Glomerular visceral epithelial cell (primary cell): ENCODE data around the gene RNPS1.
A peak's percentile ranks its signal among the peaks of the same experiment; 100 is the strongest.

Source experiments
- DNase-seq: peaks from one replicate; pipeline ENCODE4 v3.0.0-alpha.2; 2016; ENCODE audit errors: extremely low spot score

Gene RNPS1

DNA sequence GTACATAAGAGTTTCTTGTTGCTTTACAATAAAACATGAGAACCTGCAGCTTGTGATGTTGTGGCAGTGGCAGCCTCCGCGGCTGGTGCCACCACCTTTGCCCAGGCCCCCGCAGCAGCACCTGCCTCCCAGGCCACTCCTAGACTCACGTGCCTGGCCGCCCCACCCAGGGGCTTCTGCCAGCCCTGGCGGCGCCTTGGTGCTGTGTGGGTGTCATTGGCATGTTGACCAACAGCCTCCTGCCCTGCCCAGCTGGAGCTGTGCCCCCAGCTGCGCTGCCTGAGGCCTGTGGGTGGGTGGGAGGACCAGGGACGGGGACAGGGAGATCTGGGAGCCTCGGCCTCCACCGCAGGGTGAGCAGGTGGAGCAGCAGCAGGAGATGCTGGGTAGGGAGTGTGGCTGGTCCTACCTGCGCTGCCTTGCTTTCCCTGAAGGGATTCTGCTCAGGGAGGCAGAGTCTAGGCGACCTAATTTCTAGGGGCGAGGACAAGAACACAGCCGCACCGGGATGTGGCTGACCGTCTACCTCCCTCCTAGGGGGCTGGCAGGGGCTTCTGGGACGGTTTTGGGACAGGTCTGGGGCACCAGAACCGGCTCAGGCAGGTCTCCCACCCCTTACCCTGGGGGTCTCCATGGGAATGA, 32.1 kb downstream of the RNPS1 start:
- no peak for DNase-seq

DNA sequence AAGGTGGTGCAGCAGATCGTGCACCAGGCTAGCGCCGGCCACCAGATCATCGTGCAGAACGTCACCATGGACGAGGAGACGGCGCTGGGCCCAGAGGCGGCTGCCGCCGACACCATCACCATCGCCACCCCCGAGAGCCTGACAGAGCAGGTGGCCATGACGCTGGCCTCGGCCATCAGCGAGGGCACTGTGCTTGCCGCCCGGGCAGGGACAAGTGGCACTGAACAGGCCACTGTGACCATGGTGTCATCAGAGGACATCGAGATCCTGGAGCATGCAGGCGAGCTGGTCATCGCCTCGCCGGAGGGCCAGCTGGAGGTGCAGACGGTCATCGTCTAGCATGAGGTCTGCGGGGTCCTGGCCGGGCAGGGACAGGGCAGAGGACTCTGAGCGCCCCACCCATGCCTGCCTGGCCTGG, 32.7 kb downstream of the RNPS1 start:
- no peak for DNase-seq

DNA sequence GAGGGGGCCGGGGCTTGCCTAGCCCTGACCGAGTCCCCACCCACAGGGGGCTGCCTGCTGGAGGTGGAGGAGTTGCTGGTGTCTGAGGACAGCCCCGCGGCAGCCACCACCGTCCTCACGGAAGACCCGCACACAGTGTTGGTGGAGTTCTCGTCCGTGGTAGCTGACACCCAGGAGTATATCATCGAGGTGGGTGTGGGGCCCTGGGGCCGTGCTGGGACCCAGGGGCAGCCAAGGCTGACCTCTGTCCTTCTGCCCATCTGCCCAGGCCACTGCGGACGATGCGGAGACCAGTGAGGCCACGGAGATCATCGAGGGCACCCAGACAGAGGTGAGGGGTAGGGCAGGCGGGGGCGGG, 33.1 kb downstream of the RNPS1 start:
- no peak for DNase-seq

DNA sequence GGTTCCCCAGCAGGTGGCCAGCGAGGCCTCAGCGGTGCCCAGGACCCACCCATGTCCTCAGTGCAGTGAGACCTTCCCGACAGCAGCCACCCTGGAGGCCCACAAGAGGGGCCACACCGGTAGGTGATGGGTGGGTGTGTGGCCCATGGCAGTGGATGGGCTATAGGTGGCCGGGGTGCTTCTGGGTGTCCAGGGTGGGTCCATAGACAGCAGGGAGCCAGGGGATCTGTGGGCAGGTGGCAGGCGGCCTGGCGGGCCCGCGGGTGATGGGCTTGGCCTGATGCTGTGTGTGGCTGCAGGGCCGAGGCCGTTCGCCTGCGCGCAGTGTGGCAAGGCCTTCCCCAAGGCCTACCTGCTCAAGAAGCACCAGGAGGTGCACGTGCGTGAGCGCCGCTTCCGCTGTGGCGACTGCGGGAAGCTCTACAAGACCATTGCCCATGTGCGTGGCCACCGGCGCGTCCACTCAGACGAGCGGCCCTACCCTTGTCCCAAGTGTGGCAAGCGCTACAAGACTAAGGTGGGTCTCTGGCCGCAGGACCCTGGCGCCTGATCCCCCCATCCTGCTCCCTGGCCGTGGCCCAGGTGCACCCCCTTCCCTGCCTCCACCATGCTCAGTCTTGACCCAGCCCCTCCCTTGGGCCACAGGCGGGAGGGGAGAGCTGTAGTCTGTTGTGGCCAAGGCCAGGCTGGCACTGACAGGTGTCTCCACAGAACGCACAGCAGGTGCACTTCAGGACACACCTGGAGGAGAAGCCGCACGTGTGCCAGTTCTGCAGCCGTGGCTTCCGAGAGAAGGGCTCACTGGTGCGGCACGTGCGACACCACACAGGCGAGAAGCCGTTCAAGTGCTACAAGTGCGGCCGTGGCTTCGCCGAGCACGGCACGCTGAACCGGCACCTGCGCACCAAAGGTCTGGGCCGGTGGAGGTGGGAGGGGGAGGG, 33.8 kb downstream of the RNPS1 start:
- no peak for DNase-seq

DNA sequence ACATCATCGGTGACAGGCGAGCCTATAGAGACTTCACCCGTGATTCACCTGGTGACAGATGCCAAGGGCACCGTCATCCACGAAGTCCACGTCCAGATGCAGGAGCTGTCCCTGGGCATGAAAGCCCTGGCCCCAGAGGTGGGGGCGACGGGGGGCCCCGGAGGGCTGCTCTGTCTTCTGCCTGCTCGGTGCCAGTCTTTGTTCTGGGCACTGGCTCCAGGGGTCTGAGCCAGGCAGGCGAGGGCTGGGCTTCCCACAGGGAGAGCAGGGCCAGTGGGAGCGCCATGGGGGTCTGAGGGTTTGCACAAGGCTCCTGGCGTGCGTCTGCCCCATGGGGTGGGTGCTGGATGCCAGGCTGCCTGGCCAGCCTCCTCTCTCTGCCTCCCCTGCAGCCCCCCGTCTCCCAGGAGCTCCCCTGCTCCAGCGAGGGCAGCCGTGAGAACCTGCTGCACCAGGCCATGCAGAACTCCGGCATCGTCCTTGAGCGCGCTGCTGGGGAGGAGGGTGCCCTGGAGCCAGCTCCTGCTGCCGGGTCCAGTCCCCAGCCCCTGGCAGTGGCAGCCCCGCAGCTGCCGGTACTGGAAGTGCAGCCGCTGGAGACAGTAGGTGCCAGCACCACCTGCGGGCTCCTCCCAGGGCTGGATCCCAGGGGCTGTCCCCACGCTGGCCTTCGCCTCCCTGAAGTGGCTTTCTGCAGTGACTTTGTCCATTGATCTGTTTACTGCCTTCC, 34.7 kb downstream of the RNPS1 start:
- no peak for DNase-seq

DNA sequence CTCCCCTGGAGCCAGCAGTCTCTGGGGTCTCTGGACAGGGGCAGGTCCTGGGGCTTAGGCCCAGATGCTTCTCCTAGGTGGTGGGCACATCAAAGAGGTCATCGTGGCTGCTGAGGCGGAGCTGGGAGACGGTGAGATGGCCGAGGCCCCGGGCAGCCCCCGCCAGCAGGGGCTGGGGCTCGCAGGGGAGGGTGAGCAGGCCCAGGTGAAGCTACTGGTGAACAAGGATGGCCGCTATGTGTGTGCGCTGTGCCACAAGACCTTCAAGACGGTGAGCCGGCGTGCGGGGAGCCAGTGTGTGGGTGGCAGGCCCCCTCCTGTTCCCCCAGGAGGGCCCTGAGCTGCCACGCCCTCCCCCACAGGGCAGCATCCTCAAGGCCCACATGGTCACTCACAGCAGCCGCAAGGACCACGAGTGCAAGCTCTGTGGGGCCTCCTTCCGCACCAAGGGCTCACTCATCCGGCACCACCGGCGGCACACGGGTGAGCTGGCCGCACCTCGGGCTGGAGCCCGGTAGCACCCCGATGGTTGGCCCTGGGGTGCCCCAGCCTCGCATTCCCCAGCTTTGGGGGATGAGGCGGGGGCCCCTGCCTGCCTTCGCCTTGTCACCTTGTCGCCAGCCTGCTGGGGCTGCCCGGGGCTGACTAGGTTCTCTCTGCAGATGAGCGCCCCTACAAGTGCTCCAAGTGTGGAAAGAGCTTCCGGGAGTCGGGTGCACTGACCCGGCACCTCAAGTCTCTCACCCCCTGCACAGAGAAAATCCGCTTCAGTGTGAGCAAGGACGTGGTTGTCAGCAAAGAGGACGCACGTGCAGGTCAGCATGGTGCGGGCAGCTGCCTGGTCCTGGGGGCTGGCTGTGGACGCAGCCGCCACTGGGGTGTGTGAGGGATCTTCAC, 35.6 kb downstream of the RNPS1 start:
- DNase-seq: no peak

DNA sequence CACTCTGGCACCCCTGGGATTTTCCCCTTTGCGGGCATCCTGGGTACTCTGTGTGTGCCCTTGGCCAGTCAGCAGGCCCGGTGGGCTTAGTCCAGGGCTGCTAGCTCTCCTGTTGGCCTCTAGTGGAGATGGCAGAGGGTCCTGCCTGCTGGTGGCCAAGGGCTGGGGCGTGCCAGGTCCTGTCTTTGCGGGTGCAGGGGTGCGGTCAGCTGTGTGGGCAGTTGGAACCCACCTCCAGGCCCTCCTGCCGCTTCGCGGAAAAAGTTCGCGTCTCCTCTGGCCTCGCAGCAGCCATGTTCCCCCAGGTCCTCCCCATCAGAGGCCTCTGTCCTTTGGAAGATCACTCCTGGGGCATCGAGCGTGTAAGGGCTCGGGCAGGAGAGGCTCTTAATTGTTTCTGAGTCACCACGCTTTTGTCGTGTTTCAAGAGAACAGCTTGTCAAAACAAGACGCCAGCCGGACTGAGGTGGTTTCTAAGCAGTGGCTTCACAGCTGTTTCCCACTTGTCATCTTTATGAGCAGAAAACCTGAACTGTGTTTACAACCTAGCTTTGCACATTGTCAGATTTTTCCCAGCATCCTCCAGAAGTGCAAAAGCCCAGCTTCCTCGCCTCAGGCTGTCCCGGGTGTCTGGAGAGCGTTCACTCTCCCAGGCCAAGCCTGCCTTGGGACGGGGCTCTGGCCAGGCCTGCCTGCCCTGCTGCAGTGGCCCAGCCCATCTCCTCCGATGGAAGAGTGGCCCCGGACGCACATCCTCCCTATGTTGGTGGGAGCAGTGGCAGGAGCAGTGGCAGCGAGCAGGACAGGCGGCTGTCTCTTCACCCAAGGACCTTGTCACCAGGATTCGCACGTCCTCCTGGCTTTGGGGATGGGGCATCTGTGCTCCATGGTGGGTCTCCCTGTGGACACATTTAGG, 36.7 kb downstream of the RNPS1 start:
- DNase-seq: no peak

DNA sequence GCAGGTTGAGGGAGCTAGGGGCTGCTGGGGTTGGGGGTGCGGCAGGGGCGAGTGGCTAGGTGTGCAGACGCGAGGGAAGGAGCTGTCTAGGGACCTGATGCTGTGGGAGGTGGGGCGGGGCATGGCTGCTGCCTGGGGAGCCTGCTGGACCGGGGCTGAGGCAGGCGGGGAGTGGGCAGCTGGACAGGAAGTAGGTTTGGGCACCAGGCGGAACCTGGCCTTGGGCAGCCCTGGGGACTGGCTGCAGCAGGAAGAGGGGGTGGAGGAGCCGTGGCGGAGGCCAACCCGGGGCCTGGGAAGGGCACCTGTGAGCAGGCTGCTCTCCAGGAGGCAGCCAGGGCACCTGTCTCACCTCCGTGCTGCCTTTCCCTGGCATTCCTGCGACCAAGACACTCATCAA, 37.5 kb downstream of the RNPS1 start:
- DNase-seq: no peak

DNA sequence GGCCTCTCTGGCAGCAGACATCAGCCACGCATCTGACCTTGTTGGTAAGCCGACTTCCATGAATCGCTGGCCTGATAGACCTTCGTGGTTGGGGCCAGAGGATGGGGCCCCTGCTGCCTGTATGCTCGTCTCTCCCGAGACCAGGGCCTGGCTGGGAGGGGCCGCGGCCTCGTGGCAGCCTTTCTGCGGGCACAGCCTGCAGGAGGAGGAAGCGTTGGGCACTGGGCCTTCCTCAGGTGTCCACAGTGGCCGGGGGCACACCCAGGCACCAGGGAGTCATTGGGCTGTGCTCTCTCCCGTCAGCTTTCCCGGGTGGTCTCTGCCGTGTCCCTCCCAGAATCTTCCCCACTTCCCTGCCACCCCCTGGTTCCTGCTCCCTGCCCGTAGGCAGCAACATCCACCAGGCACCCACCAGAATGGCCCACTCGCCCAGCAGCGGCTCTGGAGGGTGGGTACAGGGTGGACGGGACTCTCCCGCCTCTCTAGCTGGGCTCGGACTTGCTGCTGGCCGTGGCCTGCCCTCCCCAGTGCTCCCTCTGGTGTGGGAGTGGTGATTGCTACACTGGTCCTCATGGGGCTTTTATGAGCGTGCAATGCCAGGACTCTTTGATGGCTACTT, 38.2 kb downstream of the RNPS1 start:
- DNase-seq: no peak

DNA sequence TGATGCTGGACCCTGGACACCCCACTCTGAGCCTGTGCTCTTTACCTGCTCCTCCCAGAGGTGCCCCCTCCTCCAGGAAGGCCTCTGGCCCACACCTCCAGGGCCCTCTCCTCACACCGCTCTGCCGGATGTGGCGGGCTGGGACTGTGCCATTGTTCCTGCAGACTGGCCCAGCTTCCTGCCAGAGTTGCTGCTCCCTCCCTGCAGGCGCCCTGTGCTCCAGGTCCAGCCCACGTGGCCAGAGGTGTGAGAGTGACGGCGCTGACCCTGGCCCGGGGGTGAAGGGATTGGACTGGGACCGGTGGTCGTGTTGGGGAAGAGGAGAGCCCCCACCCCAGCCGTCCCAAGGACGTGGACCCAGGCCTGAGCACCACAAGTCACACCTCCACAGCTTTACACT, 38.8 kb downstream of the RNPS1 start:
- no peak for DNase-seq

DNA sequence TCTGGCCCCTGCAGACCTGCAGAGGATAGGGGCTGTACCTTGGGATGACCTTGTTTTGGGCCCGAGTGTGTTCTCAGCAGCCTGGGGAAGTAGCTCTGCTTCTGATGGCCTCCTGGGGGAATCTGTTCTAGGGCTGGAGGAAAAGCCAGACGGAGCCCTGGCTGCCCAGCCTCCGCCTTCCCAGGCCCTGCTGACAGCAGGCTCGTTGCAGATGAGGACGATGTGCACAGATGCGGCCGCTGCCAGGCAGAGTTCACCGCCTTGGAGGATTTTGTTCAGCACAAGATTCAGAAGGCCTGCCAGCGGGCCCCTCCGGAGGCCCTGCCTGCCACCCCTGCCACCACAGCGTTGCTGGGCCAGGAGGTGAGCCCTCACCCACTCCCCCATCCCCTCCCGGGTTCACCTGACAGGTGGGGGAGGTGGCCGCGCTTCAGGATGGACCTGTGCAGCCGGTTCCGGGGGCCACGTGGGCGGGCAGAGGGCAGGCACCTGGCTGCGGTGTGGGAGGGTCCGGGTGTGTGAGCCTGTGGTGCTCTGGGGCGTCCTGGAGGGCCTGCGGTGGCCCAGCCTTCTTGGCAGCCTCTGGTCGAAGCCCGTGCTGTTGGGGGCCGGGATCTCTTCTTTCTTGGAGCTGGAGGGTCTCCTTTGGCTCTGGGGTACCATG, 39.6 kb downstream of the RNPS1 start:
- no peak for DNase-seq

DNA sequence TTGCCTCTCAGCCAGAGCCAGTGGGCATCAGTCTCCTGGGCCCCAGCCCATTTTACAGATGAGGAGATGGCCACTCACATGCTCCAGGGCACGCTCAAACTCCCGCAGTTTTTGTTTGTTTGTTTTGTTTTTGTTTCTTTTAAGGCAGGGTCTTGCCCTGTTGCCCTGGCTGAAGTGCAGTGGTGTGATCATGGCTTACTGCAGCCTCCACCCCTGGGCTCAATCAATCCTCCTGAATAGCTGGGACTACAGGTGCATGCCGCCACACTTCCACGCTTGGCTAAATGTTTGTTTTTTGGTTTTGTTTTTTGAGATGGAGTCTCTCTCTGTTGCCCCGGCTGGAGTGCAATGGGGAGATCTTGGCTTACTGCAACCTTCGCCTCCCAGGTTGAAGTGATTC, 41.0 kb downstream of the RNPS1 start:
- no peak for DNase-seq

DNA sequence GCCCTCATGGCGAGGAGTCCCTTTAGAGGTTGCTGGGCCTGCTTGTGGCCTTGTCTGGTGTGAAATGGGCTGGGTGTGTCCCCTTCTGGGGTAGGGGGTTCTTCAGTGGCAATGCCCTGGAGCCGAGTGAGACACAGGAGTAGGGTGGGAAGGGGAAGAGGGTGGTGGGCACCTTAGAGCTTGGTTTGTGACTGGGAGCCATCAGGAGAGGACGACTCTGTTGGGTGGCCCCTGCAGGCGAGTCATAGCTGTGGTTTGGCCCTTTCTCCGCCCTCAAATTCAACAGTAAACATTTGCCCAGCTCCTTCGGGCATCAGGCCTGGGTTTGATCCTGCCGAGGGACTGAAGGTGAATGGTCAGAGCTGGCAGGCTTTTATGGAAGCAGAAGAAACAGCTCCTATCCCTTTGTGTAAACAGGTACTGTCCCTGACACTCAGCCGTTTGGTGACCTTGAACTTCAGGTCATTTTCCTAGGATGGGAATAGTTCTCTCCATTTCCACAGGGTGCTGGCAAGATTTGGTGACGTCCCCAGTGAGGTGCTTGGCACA, 41.6 kb downstream of the RNPS1 start:
- DNase-seq: peak; percentile 40

DNA sequence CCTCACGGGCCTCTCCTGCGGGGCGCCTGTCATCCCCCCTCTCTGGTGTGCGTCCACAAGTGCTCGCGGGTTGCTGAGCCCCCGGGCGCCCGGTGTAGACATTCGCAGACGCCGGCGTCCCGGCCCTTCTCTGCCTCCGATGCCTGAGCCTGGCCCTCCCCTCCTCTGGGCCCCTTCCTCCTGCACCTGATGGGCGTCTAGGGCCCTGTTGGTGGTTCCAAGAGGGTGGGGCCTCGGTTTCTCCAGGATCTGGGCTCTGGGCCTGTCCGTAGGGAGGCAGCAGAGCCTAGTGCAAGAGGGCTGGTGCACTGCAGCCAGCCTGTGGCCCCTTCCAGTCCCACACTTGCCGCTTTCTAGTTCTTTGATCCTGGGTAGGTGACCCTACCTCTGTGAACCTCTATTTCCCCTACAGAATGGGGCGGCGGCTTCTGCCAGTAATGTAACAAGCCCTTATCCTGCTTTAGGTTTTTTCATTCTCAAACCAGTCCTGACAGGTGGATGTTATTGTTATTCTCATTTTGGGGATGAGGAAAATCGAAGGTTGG, 43.9 kb downstream of the RNPS1 start:
- peak; percentile 45 for DNase-seq

DNA sequence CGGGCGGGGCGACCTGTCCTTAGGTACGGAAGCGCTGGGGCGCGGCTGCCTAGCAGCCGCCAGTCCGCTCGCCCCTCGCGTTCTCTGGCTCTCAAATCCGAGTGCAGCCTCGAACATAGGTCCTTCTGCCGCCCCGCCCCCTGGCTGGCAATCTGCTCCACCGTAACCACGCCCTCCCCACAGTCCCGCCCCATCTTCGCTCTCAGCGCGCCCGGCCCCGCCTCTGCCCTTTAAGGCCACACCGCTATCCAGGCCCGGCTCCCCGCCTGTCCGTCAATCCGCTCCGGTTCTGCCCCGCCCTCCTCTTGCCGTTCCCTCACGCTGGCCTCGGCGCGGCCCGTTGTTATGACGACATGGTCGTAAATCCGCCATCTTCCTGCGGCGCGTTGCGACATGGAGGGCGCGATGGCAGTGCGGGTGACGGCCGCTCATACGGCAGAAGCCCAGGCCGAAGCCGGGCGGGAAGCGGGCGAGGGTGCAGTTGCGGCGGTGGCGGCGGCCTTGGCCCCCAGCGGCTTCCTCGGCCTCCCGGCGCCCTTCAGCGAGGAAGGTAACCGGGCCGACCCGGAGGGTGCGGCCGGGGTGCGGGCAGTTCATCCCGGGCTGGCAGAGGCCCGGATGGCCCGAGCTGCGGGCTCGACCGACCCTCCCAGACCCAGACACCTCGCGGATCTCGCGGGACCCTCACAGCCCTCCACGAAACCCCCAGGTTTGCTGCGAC, 44.5 kb downstream of the RNPS1 start, which contains the start of gene E4F1:
E4F1 (plus strand) TSS at position 371 of the 721 bp plus-strand sequence; CDS start at position 394, 23 bp downstream.
- DNase-seq: peak; percentile 98

DNA sequence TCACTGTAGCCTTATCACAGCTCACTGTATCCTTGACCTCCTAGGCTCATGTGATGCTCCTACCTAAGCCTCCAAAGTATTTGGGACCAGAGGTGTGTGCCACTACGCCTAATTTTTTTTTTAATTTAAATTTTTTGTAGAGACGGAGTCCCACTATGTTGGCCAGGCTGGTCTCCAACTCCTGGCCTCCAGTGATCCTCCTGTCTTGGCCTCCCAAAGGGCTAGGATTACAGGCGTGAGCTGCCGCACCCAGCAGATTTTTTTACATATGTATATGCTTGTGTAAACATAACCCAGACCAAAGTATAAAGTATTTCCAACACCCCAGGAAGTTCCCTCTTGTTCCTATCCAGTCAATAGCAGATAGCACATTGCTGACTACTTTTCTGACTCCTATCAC, 51.6 kb downstream of the RNPS1 start:
- no peak for DNase-seq

DNA sequence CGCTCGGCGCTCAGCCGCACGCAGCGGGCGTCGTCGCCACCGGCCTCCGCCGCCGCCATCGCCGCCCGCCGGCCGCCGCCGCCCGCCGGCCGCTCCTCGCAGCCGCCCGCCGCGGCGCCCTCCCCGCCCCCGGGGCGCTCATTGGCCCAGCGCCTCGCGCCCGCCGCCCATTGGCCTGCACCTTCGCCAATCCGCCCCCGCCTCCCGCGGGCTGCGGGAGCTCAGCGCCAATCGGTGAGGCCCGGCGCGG, 53.3 kb downstream of the RNPS1 start, which contains the start of gene PGP:
PGP (minus strand) TSS at position 122 of the 250 bp plus-strand sequence; CDS start at position 59, 63 bp downstream.
- DNase-seq: no peak
